ENCODE data around the gene EYA4.

Gene EYA4

GRCh38 chr6:133359256-133359655, 118.1 kb downstream of the EYA4 start:
- Histone ChIP-seq H3K79me2 (ENCODE audit: control insufficient read depth, insufficient read depth, low read length) (no peaks in the 10 kb centered on the region), H3K56ac (ENCODE audit: low read length) (no peak overlapping the region), H2BK120ac (ENCODE audit: low read depth, low read length) (no peak overlapping the region), H3K4me1 (ENCODE audit: control insufficient read depth, low read depth, low read length) (no peaks in the 10 kb centered on the region), H2BK5ac (ENCODE audit: low read length) (no peak overlapping the region), H4K8ac (ENCODE audit: low read depth, low read length) (no peak overlapping the region), H2BK15ac (replicated peaks; ENCODE audit: low read depth) (no peak overlapping the region), H3K4ac (ENCODE audit: low read depth, low read length) (no peak overlapping the region), H3K4me3 (ENCODE audit: low read length) (no peak overlapping the region), H3K4me2 (ENCODE audit: low read length) (no peak overlapping the region), H3K36me3 (ENCODE audit: control insufficient read depth, insufficient read depth, low read length) (no peaks in the 10 kb centered on the region), H2AK5ac (ENCODE audit: low read length) (no peak overlapping the region), H3K27ac (ENCODE audit: low read depth, low read length) (no peak overlapping the region), H4K5ac (ENCODE audit: low read length) (no peak overlapping the region), H3K27me3 (ENCODE audit: insufficient read depth, low read length, poor library complexity) (no peaks in the 10 kb centered on the region), H3K18ac (ENCODE audit: low read length) (no peak overlapping the region), H3K23ac (ENCODE audit: low read length) (no peak overlapping the region), H3K79me1 (ENCODE audit: low read length) (no peaks in the 10 kb centered on the region), H3K9ac (ENCODE audit: low read length) (no peak overlapping the region)
- no peak for DNase-seq
- WGBS (ENCODE audit: extremely low coverage, insufficient coverage, low lambda C conversion rate), result no CpG with 5 or more reads among the region's 1 CpG

- Histone ChIP-seq H4K5ac (ENCODE audit: low read length) (no peak overlapping the region), H3K23ac (ENCODE audit: low read length) (no peak overlapping the region), H3K56ac (ENCODE audit: low read length) (no peak overlapping the region), H3K4ac (ENCODE audit: low read depth, low read length) (no peak overlapping the region), H3K79me1 (ENCODE audit: low read length) (no peaks in the 10 kb centered on the region), H3K4me1 (ENCODE audit: control insufficient read depth, low read depth, low read length) (no peaks in the 10 kb centered on the region), H3K4me3 (ENCODE audit: low read length) (no peak overlapping the region), H3K27ac (ENCODE audit: low read depth, low read length) (no peak overlapping the region), H3K18ac (ENCODE audit: low read length) (no peak overlapping the region), H2BK15ac (replicated peaks; ENCODE audit: low read depth) (no peak overlapping the region), H2BK120ac (ENCODE audit: low read depth, low read length) (no peak overlapping the region), H3K36me3 (ENCODE audit: control insufficient read depth, insufficient read depth, low read length) (no peaks in the 10 kb centered on the region), H2AK5ac (ENCODE audit: low read length) (no peak overlapping the region), H3K4me2 (ENCODE audit: low read length) (no peak overlapping the region), H3K9ac (ENCODE audit: low read length) (no peak overlapping the region), H3K79me2 (ENCODE audit: control insufficient read depth, insufficient read depth, low read length) (no peaks in the 10 kb centered on the region), H3K27me3 (ENCODE audit: insufficient read depth, low read length, poor library complexity) (no peaks in the 10 kb centered on the region), H2BK5ac (ENCODE audit: low read length) (no peak overlapping the region), H4K8ac (ENCODE audit: low read depth, low read length) (no peak overlapping the region)
- WGBS (ENCODE audit: extremely low coverage, insufficient coverage, low lambda C conversion rate), result no CpG with 5 or more reads among the region's 1 CpG
- no peak for DNase-seq
These were observed 118.6 kb downstream of the EYA4 start for GRCh38 chr6:133359760-133360159.

GRCh38 chr6:133360194-133360593, 119.0 kb downstream of the EYA4 start:
- no peak for DNase-seq
- Histone ChIP-seq H3K18ac (ENCODE audit: low read length) (no peak overlapping the region), H3K79me2 (ENCODE audit: control insufficient read depth, insufficient read depth, low read length) (no peaks in the 10 kb centered on the region), H3K36me3 (ENCODE audit: control insufficient read depth, insufficient read depth, low read length) (no peaks in the 10 kb centered on the region), H3K79me1 (ENCODE audit: low read length) (no peaks in the 10 kb centered on the region), H2BK120ac (ENCODE audit: low read depth, low read length) (no peak overlapping the region), H3K4ac (ENCODE audit: low read depth, low read length) (no peak overlapping the region), H4K5ac (ENCODE audit: low read length) (no peak overlapping the region), H4K8ac (ENCODE audit: low read depth, low read length) (no peak overlapping the region), H3K4me1 (ENCODE audit: control insufficient read depth, low read depth, low read length) (no peaks in the 10 kb centered on the region), H3K4me2 (ENCODE audit: low read length) (no peak overlapping the region), H3K9ac (ENCODE audit: low read length) (no peak overlapping the region), H2BK15ac (replicated peaks; ENCODE audit: low read depth) (no peak overlapping the region), H2BK5ac (ENCODE audit: low read length) (no peak overlapping the region), H2AK5ac (ENCODE audit: low read length) (no peak overlapping the region), H3K23ac (ENCODE audit: low read length) (no peak overlapping the region), H3K56ac (ENCODE audit: low read length) (no peak overlapping the region), H3K4me3 (ENCODE audit: low read length) (no peak overlapping the region), H3K27ac (ENCODE audit: low read depth, low read length) (no peak overlapping the region), H3K27me3 (ENCODE audit: insufficient read depth, low read length, poor library complexity) (no peaks in the 10 kb centered on the region)
- no CpG with 5 or more reads among the region's 5 CpGs for WGBS (ENCODE audit: extremely low coverage, insufficient coverage, low lambda C conversion rate)

GRCh38 chr6:133362813-133363212, 121.7 kb downstream of the EYA4 start:
- no peak overlapping the region for H2BK15ac ChIP-seq (replicated peaks; ENCODE audit: low read depth)
- no peaks in the 10 kb centered on the region for H3K79me2 ChIP-seq (ENCODE audit: control insufficient read depth, insufficient read depth, low read length)
- WGBS (ENCODE audit: extremely low coverage, insufficient coverage, low lambda C conversion rate), result no CpG with 5 or more reads among the region's 4 CpGs
- no peak overlapping the region for H3K4me3 ChIP-seq (ENCODE audit: low read length)
- H3K4ac ChIP-seq (ENCODE audit: low read depth, low read length), result no peak overlapping the region
- no peak overlapping the region for H4K5ac ChIP-seq (ENCODE audit: low read length)
- H3K27me3 ChIP-seq (ENCODE audit: insufficient read depth, low read length, poor library complexity), result no peaks in the 10 kb centered on the region
- H3K79me1 ChIP-seq (ENCODE audit: low read length), result no peaks in the 10 kb centered on the region
- H3K36me3 ChIP-seq (ENCODE audit: control insufficient read depth, insufficient read depth, low read length), result no peaks in the 10 kb centered on the region
- H3K18ac ChIP-seq (ENCODE audit: low read length), result no peak overlapping the region
- no peak overlapping the region for H3K27ac ChIP-seq (ENCODE audit: low read depth, low read length)
- H3K23ac ChIP-seq (ENCODE audit: low read length), result no peak overlapping the region
- no peak overlapping the region for H3K4me2 ChIP-seq (ENCODE audit: low read length)
- H3K4me1 ChIP-seq (ENCODE audit: control insufficient read depth, low read depth, low read length), result no peaks in the 10 kb centered on the region
- H3K9ac ChIP-seq (ENCODE audit: low read length), result no peak overlapping the region
- no peak overlapping the region for H2BK5ac ChIP-seq (ENCODE audit: low read length)
- DNase-seq, result no peak
- H2BK120ac ChIP-seq (ENCODE audit: low read depth, low read length), result no peak overlapping the region
- H2AK5ac ChIP-seq (ENCODE audit: low read length), result no peak overlapping the region
- H4K8ac ChIP-seq (ENCODE audit: low read depth, low read length), result no peak overlapping the region
- H3K56ac ChIP-seq (ENCODE audit: low read length), result no peak overlapping the region

GRCh38 chr6:133368664-133369063, 127.5 kb downstream of the EYA4 start:
- no CpG with 5 or more reads among the region's 5 CpGs for WGBS (ENCODE audit: extremely low coverage, insufficient coverage, low lambda C conversion rate)

GRCh38 chr6:133369773-133370272, 128.7 kb downstream of the EYA4 start:
- H3K79me2 ChIP-seq (ENCODE audit: control insufficient read depth, insufficient read depth, low read length), result no peaks in the 10 kb centered on the region
- no peak overlapping the region for H3K4me2 ChIP-seq (ENCODE audit: low read length)
- no peak overlapping the region for H3K9ac ChIP-seq (ENCODE audit: low read length)
- no peak overlapping the region for H3K4ac ChIP-seq (ENCODE audit: low read depth, low read length)
- H3K36me3 ChIP-seq (ENCODE audit: control insufficient read depth, insufficient read depth, low read length), result no peaks in the 10 kb centered on the region
- no peak overlapping the region for H3K23ac ChIP-seq (ENCODE audit: low read length)
- no peaks in the 10 kb centered on the region for H3K27me3 ChIP-seq (ENCODE audit: insufficient read depth, low read length, poor library complexity)
- H4K8ac ChIP-seq (ENCODE audit: low read depth, low read length), result no peak overlapping the region
- H3K4me1 ChIP-seq (ENCODE audit: control insufficient read depth, low read depth, low read length), result peaks cover 2% of the 10 kb centered on the region
- no peak overlapping the region for H2BK15ac ChIP-seq (replicated peaks; ENCODE audit: low read depth)
- no peak overlapping the region for H2AK5ac ChIP-seq (ENCODE audit: low read length)
- no CpG with 5 or more reads among the region's 7 CpGs for WGBS (ENCODE audit: extremely low coverage, insufficient coverage, low lambda C conversion rate)
- no peak overlapping the region for H2BK5ac ChIP-seq (ENCODE audit: low read length)
- no peak overlapping the region for H3K4me3 ChIP-seq (ENCODE audit: low read length)
- H2BK120ac ChIP-seq (ENCODE audit: low read depth, low read length), result no peak overlapping the region
- no peaks in the 10 kb centered on the region for H3K79me1 ChIP-seq (ENCODE audit: low read length)
- no peak overlapping the region for H3K18ac ChIP-seq (ENCODE audit: low read length)
- H4K5ac ChIP-seq (ENCODE audit: low read length), result no peak overlapping the region
- DNase-seq, result no peak
- H3K27ac ChIP-seq (ENCODE audit: low read depth, low read length), result no peak overlapping the region
- no peak overlapping the region for H3K56ac ChIP-seq (ENCODE audit: low read length)

More at GRCh38 chr6:133368664-133369063, 127.5 kb downstream of the EYA4 start:
- Histone ChIP-seq H3K27me3 (ENCODE audit: insufficient read depth, low read length, poor library complexity) (no peaks in the 10 kb centered on the region), H4K8ac (ENCODE audit: low read depth, low read length) (no peak overlapping the region), H3K18ac (ENCODE audit: low read length) (no peak overlapping the region), H3K9ac (ENCODE audit: low read length) (no peak overlapping the region), H3K27ac (ENCODE audit: low read depth, low read length) (no peak overlapping the region), H2BK5ac (ENCODE audit: low read length) (no peak overlapping the region), H2BK120ac (ENCODE audit: low read depth, low read length) (no peak overlapping the region), H3K79me1 (ENCODE audit: low read length) (no peaks in the 10 kb centered on the region), H3K4ac (ENCODE audit: low read depth, low read length) (no peak overlapping the region), H3K36me3 (ENCODE audit: control insufficient read depth, insufficient read depth, low read length) (no peaks in the 10 kb centered on the region), H3K4me1 (ENCODE audit: control insufficient read depth, low read depth, low read length) (peaks cover 2% of the 10 kb centered on the region), H4K5ac (ENCODE audit: low read length) (no peak overlapping the region), H3K56ac (ENCODE audit: low read length) (no peak overlapping the region), H3K4me3 (ENCODE audit: low read length) (no peak overlapping the region), H2BK15ac (replicated peaks; ENCODE audit: low read depth) (no peak overlapping the region), H3K23ac (ENCODE audit: low read length) (no peak overlapping the region), H3K79me2 (ENCODE audit: control insufficient read depth, insufficient read depth, low read length) (no peaks in the 10 kb centered on the region), H3K4me2 (ENCODE audit: low read length) (no peak overlapping the region), H2AK5ac (ENCODE audit: low read length) (no peak overlapping the region)
- DNase-seq, result no peak
